Stimulated activated CD8-positive, alpha-beta memory T cell treated with anti-CD3 and anti-CD28 coated beads, Interleukin-12 subunit alpha, Interleukin-12 subunit beta, amount 100 ng/mL, for 1 hour (primary cell): ENCODE data around the gene RNF186.
"Not testable (repeated sequence)": the region's sequence is repeated elsewhere in the genome, so short reads cannot be mapped to it uniquely, and the experiment has no call there.

Experiments used
- DNase-seq: peaks from one replicate; pipeline ENCODE4 v3.0.0-alpha.2; 2020; ENCODE audit warnings: low read depth

RNF186 gene

DNA sequence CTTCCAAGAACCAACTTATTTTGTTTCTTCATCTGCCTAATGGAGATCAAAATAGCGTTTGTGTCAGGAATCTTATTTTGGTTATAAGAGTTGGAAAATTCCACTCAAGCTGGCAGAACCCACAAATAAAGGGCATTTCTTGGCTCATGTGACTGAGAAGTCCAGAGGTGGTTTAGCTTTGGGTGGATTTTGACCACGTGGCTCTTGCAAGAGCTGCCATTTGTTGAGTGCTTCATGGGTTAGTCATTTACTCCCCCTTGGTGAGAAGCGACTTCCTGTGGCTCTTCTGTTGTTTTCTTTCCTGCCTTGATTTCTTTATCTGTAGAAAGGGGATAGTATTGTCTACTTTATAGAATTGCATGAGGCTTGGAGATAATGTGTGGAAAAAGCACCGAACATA is 9.5 kb upstream of the RNF186 start:
- DNase-seq = no peak

DNA sequence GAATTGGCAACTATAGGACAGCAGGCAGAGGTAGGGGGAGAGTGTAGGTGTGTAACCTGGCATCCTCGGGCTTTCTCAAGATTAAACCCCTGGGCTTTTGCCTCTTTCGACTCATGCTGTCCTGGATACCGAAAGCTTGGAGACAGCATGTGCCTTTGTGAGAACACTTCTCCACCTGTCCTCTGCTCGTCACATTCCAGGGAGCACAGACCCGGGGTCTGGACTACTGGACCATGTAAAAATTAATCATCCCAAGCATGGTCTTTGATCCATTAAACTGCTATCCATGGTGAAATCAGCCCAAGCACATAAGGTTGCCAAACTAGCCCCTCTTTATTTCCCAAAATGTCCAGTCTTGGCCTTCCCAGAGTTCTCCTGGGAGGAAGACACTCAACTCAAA is 9.0 kb upstream of the RNF186 start:
- no peak for DNase-seq

DNA sequence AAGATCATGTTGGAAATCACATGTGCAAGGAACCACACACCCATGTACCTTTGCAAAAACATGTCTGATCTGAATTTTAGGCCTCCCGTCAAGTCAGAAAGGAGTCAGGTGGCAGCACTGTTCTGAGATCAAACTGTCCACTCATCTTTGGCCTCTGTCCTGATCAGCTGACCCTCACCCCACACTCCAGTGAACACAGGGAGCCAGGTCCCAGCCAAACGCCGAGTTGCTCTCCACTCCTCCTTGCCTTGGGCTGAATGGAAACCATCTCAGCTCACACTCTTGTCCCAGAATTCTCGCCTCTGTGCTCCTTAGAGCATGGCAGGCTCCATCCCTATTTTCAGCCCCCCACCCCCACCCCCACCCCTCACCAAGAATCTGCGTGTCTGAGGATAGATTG is 4.6 kb upstream of the RNF186 start:
- no peak for DNase-seq

DNA sequence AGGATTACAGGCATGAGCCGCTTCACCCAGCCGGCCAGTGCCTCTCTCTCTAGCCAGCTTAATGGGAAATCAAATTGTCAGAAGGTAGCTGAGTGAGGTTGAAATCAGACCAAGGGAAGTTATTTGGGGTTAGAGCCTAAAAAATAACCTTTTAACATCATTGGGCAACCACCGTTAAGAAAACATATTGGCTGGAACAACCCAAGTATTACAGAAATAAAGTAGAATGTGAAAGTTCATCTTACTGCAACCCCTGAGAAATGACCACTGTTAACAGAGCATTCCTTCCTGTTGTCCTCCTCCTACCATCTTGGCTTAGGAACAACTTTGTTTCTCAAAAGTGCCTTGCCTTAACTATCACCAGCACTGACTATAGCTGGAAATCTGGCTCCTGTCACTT is 3.2 kb upstream of the RNF186 start:
- no peak for DNase-seq

DNA sequence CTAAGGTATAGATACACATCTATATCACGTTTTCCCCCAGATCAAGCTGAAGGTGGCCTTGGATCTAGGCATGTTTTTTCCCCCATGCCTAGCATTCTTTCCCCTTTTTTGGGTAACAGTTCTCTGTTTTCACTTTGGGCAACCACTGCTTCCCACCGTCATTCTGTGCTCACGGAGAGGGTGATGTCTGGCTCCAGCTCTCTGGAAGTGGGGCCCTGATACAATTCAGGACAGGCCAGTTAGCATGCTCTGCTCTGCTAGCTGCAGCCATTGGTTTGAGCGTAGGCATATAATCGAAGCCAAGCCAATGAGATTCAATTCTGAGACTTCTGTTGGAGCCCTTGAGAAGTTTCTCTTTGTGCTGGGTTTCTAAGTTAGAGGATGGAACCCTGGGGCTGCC is 2.1 kb upstream of the RNF186 start:
- no peak for DNase-seq

DNA sequence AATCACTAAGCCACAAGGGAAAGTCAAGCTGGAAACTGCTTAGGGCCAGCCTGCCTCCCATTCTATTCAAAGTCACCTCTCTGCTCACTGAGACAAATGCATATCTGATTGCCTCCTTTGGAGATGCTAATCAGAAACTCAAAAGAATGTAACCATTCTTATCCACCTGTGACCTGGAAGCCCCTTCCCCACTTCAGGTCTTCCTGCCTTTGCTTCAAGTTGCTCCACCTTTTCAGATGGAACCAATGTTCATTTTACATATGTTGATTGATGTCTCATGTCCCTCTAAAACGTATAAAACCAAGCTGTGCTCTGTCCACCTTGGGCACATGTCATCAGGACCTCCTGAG is 1.6 kb upstream of the RNF186 start:
- not testable (repeated sequence) for DNase-seq

DNA sequence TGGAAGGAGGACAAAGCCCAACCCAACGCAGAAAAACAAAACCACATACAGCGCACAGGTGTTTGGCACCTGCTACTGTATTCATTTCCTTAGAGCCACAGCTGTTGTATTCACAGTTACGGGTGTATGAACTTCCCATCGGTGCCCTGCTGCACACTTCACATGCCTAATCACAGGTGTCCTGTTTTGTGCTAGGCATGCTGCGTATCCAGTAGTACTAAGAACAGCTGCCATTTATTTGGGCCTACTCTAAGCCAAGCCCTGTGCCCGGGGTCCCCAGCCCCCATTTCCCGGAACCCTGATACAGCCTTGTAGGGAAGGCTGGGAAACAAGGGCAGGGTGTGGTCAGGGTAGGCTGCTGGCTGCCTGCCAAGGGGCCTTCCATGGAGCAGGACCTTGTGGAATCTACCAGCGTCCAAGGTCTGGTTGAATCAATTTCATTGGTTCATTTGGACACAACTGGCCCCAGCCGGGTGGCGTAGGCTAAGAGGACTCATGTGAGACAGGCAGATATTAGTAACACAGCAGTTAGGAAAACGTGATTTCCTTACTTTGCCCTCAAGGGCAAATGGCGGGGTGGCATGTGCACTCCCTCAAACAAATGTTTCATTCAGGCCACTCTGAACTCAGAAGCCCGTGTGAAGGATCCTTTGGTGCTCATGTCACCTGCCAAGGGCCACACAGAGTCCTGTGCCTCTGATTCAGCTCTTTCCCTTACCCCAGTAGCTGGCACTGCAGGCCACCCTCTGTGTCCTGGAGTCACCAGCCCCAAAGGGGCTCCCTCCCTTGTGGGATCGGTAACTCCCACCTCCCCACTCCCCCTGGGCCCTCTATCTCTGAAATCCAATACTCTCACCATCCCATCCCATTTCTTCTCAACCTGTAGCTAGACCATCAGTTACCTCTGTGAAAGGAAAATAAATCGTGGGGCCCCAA is 986 bp upstream of the RNF186 start:
- DNase-seq = no peak

DNA sequence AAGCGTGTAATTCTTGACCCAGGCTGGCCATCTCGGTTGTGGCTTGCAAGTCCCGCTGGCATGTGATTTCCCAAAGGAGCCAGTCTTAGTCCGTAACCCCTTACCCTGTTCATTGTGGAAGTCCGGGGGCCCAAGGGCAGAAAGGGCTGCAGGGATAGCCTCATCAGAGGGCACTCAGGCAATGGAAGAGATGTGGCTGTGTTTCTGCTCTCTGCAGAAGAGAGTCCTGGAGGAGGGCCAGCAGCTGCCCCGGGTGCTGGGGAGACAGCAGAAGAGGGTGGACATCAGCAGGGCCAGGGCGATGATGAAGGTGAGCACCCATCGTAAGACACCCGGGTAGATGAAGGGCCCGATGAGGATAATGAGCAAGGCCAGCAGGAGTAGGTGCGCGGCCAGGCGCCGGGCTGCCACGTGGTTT is 830 bp downstream of the RNF186 start:
- DNase-seq = no peak

DNA sequence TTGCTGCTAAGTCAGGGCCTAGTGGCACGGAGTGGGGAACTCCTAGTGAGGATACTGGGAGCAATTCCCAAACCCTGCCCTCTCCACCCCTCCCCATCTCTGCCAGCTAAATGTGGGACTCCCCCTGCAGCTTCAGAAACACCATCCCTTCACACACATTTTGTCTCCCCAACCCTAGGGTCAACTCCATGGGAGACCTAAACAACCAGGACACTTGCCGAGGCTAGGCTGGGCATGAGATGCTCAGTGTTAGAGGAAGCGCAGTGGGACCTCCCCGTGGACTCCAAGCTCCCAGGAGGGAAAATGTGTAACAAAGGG is 1.5 kb downstream of the RNF186 start:
- no peak for DNase-seq

DNA sequence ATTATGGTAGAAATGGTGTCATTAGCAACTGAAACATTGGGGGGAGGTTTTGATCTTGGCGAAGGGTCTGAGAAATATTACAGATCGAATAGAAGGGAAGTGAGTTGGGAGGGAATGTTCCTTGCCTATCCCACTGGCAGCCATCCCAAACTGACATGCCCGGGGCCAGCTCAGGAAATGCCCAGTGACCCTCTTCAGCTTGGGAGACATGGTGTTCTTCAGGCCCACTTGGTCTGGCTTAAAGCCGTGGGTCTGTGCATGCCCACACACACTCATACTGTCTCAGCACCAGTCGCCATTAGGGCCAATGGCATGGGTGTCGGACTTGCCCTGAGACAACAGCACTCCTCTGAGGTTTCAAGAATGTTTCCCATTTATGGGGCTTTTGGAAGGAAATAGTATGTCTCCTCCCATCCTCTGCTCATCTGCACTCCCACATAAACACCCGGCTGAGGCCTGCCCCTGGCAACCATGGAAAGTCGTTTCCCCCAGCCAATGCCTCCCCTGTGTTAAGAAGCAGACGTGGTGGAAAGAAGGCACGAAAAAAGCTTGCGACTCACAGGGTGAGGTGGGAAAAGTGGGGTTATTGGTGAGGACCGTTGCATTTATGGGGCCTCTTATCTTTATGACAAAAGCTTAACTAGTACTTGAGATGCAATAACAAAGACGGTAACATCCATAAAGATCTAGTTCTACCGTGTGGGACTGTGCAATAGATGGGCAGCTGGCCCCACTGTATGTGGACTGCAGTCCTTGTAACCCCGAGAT is 2.0 kb downstream of the RNF186 start:
- DNase-seq = no peak

DNA sequence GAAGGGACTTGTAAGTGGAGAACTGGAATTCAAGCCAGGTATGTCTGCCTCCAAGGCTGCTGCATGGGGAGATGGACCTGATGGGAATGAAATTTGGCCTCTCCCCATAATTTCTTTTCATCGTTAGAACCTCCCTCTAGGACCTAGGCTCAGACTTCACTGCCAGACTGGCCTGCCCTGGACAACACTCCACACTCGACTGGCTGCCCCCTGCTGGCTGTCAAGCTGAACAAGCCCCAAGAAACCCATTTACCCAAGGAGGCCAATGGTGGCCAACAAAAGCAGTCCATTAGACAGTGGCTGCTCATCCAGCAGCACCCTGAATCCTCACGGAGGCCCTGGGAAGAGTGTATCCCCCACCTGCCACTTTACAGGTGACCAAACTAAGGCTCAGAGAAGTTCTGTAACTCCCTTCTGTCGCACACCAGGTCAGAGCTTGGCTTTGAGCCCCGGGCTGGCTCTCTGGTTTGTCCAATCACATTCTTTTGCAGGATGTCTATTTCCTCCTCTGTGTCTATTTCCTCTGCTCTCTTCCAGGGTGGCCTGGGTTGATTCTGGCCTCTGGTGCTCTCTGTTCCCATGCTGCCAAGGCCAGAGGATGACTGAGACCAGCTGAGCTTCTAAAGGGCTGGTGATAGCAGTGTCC is 3.8 kb downstream of the RNF186 start:
- DNase-seq = peak; percentile 25

DNA sequence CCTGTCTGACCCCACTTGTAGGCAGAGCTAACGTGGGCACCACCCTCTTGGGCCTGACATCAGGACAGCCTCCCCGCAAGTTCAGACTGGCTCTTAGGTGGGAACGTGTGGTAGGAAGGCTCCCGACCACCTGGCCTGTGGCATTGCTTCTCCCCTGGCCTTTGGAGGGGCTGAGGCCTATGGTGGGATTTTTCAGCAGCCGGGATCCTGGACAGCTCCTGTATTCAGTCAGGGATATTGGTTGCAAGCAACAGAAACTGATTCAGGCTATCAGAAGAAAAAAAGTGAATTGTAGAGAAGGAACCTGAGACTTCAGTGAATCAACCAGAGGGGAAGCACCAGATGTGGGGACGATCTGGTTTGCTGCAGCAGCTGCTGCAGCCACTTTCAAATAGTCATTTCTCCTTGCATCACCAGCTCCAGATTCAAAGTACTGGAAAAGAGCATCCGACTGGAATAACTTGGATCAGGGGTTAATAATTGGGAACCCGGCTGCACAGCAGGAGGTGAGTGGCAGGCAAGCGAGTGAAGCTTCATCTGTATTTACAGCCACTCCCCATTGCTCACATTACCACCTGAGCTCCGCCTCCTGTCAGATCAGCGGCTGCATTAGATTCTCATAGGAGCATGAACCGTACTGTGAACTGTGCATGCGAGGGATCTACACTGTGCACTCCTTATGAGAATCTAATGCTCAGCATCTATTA is 5.9 kb downstream of the RNF186 start:
- no peak for DNase-seq

DNA sequence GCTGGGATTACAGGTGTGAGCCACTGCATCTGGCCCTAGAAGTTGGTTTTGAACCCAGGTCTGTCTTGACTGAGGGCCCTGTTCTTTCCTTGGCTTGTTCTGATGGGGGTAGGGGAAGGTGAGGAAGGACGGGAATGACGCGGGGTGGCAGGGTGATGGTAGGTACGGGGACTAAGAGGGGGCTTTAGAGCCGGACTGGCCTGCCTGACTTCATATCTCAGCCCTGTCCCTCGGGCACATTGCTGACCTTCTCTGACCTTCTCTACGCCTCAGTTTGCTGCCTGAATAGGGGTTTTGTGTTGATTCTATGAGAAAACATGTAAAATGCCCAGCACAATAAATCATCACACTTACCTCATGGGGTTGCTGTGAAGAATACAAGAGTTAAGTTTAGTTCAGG is 6.7 kb downstream of the RNF186 start:
- DNase-seq = no peak

DNA sequence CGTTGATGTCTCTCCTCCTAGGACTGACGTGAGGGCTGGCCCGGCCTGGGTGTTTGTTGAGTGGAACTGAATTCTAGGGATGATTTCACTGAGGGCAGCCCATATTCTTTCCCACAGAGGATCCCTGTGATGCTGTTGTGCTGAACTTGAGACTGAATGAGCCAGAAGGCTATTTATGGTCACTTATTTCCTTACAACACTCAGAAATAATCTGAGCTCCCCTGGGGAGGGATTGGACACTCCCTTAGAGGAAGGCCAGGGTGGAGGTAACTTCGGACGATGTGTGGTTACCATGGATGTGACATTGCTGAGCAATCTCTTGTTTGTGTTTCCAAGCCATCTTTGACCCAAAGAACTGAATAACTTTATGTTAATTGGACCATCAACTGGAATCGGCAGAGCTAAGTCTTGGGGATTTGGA is 10.2 kb downstream of the RNF186 start:
- no peak for DNase-seq

DNA sequence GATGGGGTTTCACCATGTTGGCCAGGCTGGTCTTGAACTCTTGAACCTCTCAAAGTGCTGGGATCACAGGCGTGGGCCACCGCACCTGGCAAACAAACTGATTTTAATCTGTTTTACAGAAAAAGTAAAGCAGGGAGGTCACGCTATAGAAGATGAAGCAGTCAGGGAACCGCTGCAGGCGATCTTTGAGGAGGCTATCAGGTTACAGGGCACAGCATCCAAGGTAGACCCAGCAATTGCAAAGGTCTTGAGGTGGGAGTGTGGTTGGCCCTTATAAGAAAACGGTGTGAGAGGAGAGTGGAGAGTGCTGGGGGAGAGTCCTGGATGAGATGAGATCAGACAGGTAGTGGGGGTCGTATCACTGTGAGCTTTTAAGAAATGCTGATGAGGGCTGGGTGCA is 12.8 kb downstream of the RNF186 start:
- DNase-seq = no peak

DNA sequence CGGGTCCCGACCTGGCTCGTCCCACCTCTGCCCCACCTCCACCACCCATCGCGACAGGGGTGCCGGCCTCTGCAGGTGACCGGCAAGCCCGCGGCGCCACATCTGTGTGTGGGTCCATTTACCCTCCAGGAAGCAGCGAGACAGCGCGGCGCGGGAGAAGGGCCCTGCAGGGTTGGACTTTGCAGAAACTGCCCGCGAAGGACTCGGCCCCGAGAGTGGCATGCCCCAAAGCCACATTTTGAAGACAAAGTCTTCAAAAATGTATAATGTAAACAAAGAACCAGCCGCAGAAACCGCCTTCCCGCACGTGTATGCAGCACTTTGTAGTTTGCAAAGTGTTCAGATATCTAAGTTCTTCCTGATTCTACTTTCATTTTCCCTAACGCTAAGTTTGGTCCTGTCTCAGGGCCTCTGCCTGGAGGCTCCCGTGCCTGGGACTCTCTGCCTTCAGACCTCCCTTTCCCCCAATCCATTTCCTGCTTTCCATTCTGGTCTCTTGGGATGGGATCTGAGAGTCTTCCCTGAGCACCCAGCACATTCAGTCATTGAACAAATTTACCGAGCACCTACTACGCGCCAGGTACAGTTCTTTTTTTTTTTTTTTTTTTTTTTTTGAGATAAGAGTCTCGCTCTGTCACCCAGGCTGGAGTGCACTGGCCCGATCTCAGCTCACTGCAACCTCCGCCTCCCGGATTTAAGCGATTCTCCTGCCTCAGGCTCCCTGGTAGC is 14.8 kb downstream of the RNF186 start:
- DNase-seq = no peak

DNA sequence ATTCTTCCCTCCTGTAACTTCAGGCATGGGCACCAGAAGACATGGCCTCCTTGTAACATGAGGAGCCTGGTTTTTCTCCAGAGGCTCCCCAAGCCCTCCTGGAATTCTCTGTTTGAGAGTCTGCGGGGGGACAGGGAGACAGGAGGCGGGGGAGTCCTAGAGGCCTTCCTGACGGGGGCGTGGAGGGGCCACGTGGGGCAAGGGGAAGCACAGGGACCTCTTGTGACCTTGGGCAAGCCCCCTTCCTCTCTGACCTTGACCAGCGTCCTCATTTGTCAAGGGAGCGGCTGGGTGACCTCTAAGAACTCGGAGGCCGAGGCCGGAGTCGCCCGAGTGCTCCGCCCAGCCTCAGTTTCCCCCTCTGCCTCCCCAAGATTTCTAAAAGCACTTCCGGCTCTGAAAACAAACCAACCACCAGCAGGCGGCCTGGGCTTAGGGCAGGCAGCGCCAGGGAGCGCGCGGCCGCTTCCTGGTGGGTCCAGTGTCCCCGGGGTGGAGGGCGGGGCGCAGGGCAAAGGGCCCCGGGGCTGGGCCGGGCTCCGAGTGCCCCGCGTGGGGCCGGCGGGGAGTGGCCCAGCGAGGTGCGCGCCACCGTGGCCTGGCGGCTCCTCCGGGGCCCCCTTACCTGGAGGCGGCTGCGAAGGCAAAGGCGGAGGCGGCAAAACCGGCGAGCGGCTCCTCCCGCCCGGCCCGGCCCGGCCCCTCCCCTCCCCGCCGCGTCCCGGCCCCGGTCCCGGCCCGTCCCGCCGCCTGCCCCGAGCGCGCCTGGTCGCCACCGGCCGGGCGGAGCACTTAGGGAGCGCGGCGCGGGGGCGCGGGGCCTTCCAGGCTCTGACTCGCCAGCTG is 15.6 kb downstream of the RNF186 start, which contains the start of gene TMCO4:
Gene TMCO4, minus strand, starts transcription at position 687 of the 846 bp plus-strand sequence. CDS start 19,158 bp downstream, outside the sequence.
- DNase-seq = peak; percentile 8

DNA sequence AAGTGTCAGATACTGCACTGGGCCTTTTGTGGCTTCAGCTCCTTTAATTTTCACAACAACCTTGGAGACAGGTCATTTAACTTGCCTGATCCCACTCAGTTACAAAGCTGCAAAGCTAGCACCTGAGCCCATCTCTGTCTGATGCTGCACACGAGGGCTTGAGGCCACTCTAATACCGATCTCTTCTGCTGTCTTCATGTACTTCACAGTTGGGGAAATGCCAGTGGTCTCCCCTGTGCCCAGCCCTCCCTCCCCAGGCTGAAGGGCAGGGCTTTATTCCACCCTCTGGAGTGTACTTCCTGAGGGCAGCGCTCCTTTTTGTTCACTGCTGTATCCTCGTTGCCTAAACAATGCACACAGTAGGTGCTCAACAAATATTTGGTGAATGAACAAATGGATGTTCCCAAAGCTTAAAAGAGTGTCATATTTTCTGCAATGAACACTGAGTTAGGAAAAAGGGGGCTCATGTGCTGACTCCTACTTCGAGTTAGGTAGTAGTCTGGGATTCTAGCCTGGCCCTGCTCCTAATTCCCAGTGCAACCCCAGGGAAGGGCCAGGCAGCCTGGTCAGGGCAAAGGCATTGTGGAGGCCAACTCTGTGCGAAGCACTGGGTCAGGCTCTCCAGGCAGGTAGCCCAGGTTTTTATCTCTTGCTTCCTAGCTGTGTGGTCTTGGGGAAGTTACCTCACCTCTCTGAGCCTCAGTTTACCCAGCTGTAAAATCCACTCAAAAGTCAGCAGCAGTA is 16.4 kb downstream of the RNF186 start:
- DNase-seq = no peak

DNA sequence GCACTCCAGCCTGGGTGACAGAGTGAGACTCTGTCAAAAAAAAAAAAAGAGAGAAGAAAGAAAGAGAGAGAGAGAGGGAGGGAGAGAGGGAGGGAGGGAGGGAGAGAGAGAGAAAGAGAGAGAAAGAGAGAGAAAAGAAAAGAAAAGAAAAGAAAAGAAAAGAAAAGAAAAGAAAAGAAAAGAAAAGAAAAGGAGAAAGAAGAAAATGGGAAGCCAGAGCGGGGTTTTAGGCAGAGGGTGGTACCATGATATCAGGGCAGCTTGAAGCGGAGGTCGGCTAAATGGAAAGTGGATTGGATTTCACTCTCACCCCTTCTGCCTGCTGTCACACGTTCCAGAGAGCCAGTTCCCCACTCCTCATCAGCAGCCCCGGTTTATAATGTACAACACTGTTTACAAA is 17.3 kb downstream of the RNF186 start:
- DNase-seq = no peak

DNA sequence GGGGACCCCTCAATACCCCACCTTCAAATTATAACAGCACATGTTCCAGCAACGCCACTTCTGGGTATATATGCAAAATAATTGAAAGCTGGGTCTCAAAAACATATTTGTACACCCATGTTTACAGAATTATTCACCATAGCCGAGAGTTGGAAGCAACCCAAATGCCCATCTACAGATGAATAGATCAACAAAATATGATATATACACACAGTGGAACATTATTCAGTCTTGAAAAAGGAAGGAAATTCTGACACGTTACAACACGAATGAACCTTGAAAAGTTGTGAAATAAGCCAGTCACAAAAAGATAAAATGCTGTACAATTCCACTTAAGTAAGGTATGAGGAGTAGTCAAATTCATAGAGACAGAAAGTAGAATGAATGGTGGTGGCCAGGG is 20.5 kb downstream of the RNF186 start:
- DNase-seq = no peak
